Calu3 (cell line): Measurements from ENCODE around the gene IPPK. TPM values are rescaled to one million over a fixed set of nuclear protein-coding genes. Genes with fewer than 3 reads are reported as not detected.

ENCODE experiments used
- BruUV-seq: library from RNA; stranded (reverse); fragments of 400-500 nt; replicated peaks from 2 replicates; lab custom pipeline; 2021; lab: Mats Ljungman, UMichigan
- CTCF ChIA-PET: fragments of 300-600 bp; sonication (Branson Sonifier 250); formaldehyde crosslinking; loops from one replicate; lab custom pipeline; 2022; ENCODE audit warnings: antibody characterized with exemption; lab: Charles Lee
- DNase-seq: peaks from one replicate; pipeline ENCODE4 v3.0.0; 2022
- H3K27ac Mint-ChIP-seq: one replicate; pipeline ENCODE4 v1.8.0; 2022; ENCODE audit warnings: mixed read lengths; ENCODE audit not compliant: unreplicated experiment
- H3K27me3 Mint-ChIP-seq: one replicate; pipeline ENCODE4 v1.8.0; 2022; ENCODE audit warnings: mixed read lengths; ENCODE audit not compliant: unreplicated experiment
- H3K36me3 Mint-ChIP-seq: one replicate; pipeline ENCODE4 v1.8.0; 2022; ENCODE audit warnings: mild to moderate bottlenecking, moderate library complexity, mixed read lengths; ENCODE audit not compliant: insufficient read depth, unreplicated experiment
- H3K4me1 Mint-ChIP-seq: one replicate; pipeline ENCODE4 v1.8.0; 2022; ENCODE audit warnings: mild to moderate bottlenecking, low read depth, mixed read lengths; ENCODE audit not compliant: unreplicated experiment
- H3K4me3 Mint-ChIP-seq: one replicate; pipeline ENCODE4 v1.8.0; 2022; ENCODE audit warnings: mild to moderate bottlenecking, low read depth, moderate library complexity, mixed read lengths; ENCODE audit not compliant: unreplicated experiment
- H3K9me3 Mint-ChIP-seq: one replicate; pipeline ENCODE4 v1.8.0; 2022; ENCODE audit warnings: low read depth, mixed read lengths; ENCODE audit not compliant: unreplicated experiment
- CTCF ChIP-seq: fragments of 200-600 bp; IDR thresholded peaks from one replicate; pipeline ENCODE4 v1.8.0; 2022; ENCODE audit warnings: antibody characterized with exemption; ENCODE audit not compliant: unreplicated experiment
- intact Hi-C: fragments of 100-400 bp; cut with micrococcal nuclease; formaldehyde crosslinking; loops from one replicate; pipeline ENCODE4 v1.10.0; 2022; ENCODE audit not compliant: unreplicated experiment
- total RNA-seq: library from RNA; stranded (reverse); gene quantifications from 2 replicates; pipeline ENCODE4 v1.2.3, GENCODE V29; 2022

IPPK gene
- total RNA-seq, 1 experiment from 2014 or later = 8.9 TPM

- Mint-ChIP-seq H3K27ac (no peak overlapping the region), H3K4me1 (no peaks in the 10 kb centered on the region), H3K27me3 (no peaks in the 10 kb centered on the region), H3K36me3 (peaks cover 15% of the 10 kb centered on the region), H3K4me3 (no peak overlapping the region), H3K9me3 (no peaks in the 10 kb centered on the region)
- no peak for TF ChIP-seq CTCF
- DNase-seq = no peak
- no TSS peak for BruUV-seq
- CTCF ChIA-PET = no interaction called here
- intact Hi-C loops = no loop called here
Measured at GRCh38 chr9:92640398-92641091, 29.4 kb downstream of the IPPK start.

DNA sequence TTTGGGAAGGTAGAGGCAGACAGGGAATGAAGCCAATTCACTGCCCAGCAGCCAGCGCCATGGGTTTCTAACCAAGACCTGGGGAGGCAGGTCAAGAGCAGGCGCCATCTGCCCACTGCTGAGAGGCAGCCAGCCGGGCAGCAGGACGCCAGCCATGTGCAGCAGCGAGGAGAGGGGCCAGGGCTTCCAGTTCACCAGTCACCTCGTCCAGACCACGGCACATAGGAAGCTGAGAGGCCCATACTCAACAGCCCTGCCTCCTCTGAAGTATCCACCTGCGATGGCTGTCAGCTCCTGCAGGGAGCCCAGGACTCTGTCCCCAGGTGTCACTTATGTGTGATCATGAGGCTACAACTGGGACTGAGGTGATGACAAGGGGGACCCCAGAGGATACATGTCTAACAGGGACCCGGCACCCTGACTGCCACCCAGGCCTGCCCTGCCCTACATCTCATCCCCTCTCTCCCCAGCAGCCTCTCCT is 30.1 kb downstream of the IPPK start:
- Mint-ChIP-seq H3K9me3 (no peaks in the 10 kb centered on the region), H3K4me1 (no peaks in the 10 kb centered on the region), H3K4me3 (no peak overlapping the region), H3K27me3 (no peaks in the 10 kb centered on the region), H3K27ac (no peak overlapping the region), H3K36me3 (peaks cover 15% of the 10 kb centered on the region)
- BruUV-seq = no TSS peak
- intact Hi-C loops = loop anchor here (10.0 kb wide), 1 partner anchor 315 kb away; the partner anchor contains the start of genes CENPP and NOL8
- DNase-seq = no peak
- CTCF ChIA-PET = no interaction called here
- TF ChIP-seq CTCF = no peak

DNA sequence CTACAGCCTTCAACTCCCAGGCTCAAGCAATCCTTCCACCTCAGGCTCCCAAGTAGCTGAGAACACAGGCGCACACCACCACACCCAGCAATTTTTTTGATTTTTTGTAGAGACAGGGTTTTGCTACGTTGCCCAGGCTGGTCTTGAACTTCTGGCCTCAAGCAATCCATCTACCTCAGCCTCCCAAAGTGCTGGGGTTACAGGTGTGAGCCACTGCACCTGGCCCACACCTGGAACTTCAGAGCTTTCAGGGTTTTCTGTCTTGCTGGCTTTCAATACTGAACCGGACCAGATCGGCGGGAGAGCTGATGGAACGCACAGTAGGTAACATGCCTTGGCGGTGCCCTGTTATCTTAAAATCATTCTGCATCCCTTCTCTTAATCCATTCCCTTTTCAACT is 30.8 kb downstream of the IPPK start:
- no peaks in the 10 kb centered on the region for H3K4me1 Mint-ChIP-seq
- no TSS peak for BruUV-seq
- H3K9me3 Mint-ChIP-seq = no peaks in the 10 kb centered on the region
- TF ChIP-seq CTCF = no peak
- CTCF ChIA-PET = no interaction called here
- DNase-seq = no peak
- no peak overlapping the region for H3K27ac Mint-ChIP-seq
- intact Hi-C loops = loop anchor here (10.0 kb wide), 1 partner anchor 314 kb away; the partner anchor contains the start of genes CENPP and NOL8
- peaks cover 19% of the 10 kb centered on the region for H3K36me3 Mint-ChIP-seq
- no peak overlapping the region for H3K4me3 Mint-ChIP-seq
- no peaks in the 10 kb centered on the region for H3K27me3 Mint-ChIP-seq

DNA sequence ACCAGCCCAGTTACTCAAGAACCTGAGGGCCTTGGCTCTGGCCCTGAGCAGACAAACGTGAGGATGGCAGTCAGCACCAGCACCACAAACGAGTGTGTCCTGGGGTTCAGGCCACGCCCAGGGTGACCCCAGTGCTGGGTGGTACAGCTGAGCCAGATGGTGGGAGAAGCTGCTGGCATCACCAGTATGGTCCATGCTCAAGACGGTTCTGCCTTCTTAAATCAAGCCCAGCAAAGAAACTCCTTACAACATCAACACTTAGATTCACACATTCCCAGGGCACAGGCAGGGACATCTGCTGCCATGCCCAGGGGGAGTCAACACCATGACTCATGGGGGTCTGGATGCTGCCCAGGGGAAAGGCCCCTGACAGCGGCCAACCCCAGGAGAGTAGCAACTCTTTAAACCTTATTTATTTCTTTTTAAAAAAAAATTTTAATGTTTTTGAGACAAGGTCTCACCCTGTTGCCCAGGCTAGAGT is 31.3 kb downstream of the IPPK start:
- no peaks in the 10 kb centered on the region for H3K4me1 Mint-ChIP-seq
- no peaks in the 10 kb centered on the region for H3K9me3 Mint-ChIP-seq
- H3K4me3 Mint-ChIP-seq = no peak overlapping the region
- no TSS peak for BruUV-seq
- peaks cover 19% of the 10 kb centered on the region for H3K36me3 Mint-ChIP-seq
- H3K27ac Mint-ChIP-seq = no peak overlapping the region
- no peaks in the 10 kb centered on the region for H3K27me3 Mint-ChIP-seq
- no peak for TF ChIP-seq CTCF
- intact Hi-C loops = loop anchor here (10.0 kb wide), 1 partner anchor 314 kb away; the partner anchor contains the start of genes CENPP and NOL8
- CTCF ChIA-PET = no interaction called here
- no peak for DNase-seq
